Esophagus squamous epithelium (tissue), 4 donors: ENCODE results near the gene SLC51A.

Experiments
- CTCF ChIP-seq, 6 experiments: fragments of 450-650 bp in 4 of 6; fragments of 200-600 bp in 2 of 6; sonication (generic) in 2 of 6; IDR thresholded peaks; one replicate each; pipeline ENCODE4 v1.5.1; 2016 to 2019; ENCODE audit warnings: antibody characterized with exemption in 6 of 6, mild to moderate bottlenecking in 4 of 6, moderate library complexity in 4 of 6
- POLR2A ChIP-seq, 4 donors: fragments of 450-650 bp; IDR thresholded peaks; one replicate each; pipeline ENCODE4 v1.6.1; 2017; ENCODE audit warnings: antibody characterized with exemption in 4 of 4, mild to moderate bottlenecking in 4 of 4, moderate library complexity in 3 of 4

- TF ChIP-seq CTCF (IDR thresholded peaks at IDR 0.05) (no peak), POLR2A (IDR thresholded peaks at IDR 0.05) (no peak)
Measured at GRCh38 chr3:196236223-196236622, 19.9 kb downstream of the SLC51A start.
